ENCODE results near the gene DAP.

Gene DAP

GRCh38 chr5:10760096-10760920, 726 bp downstream of the DAP start:
- DNase-seq, result no peak

- DNase-seq, result no peak
Observed at GRCh38 chr5:10759111-10759510, 1.9 kb downstream of the DAP start.

GRCh38 chr5:10757922-10758555, 3.0 kb downstream of the DAP start:
- DNase-seq, result no peak

- no peak for DNase-seq
Observed at GRCh38 chr5:10757043-10757442, 4.0 kb downstream of the DAP start.

GRCh38 chr5:10756549-10756948, 4.5 kb downstream of the DAP start:
- no peak for DNase-seq

GRCh38 chr5:10753178-10753577, 7.9 kb downstream of the DAP start:
- DNase-seq, result no peak

GRCh38 chr5:10752451-10752850, 8.6 kb downstream of the DAP start:
- DNase-seq, result no peak

- DNase-seq, result no peak
Observed at GRCh38 chr5:10750909-10751308, 10.1 kb downstream of the DAP start.

GRCh38 chr5:10747678-10748622, 13.1 kb downstream of the DAP start:
- DNase-seq, result no peak

GRCh38 chr5:10746711-10747110, 14.3 kb downstream of the DAP start:
- no peak for DNase-seq

- no peak for DNase-seq
Observed at GRCh38 chr5:10745133-10745532, 15.9 kb downstream of the DAP start.

GRCh38 chr5:10744681-10745080, 16.4 kb downstream of the DAP start:
- no peak for DNase-seq

- no peak for DNase-seq
Observed at GRCh38 chr5:10743951-10744350, 17.1 kb downstream of the DAP start.

- DNase-seq, result no peak
Observed at GRCh38 chr5:10743526-10743925, 17.5 kb downstream of the DAP start.

GRCh38 chr5:10741661-10742060, 19.4 kb downstream of the DAP start:
- no peak for DNase-seq

- DNase-seq, result no peak
Observed at GRCh38 chr5:10740384-10740783, 20.6 kb downstream of the DAP start.

- no peak for DNase-seq
Observed at GRCh38 chr5:10737880-10738279, 23.2 kb downstream of the DAP start.

- no peak for DNase-seq
Observed at GRCh38 chr5:10736808-10737207, 24.2 kb downstream of the DAP start.

GRCh38 chr5:10736354-10736753, 24.7 kb downstream of the DAP start:
- no peak for DNase-seq

- DNase-seq, result no peak
Observed at GRCh38 chr5:10735569-10736276, 25.3 kb downstream of the DAP start.

- DNase-seq, result no peak
Observed at GRCh38 chr5:10734832-10735523, 26.1 kb downstream of the DAP start.

- DNase-seq, result no peak
Observed at GRCh38 chr5:10734037-10734709, 26.9 kb downstream of the DAP start.

Measured in activated CD4-positive, alpha-beta T cell treated with anti-CD3 and anti-CD28 coated beads, Interleukin-2, amount 50 U/mL, for 1 hour (primary cell).